Cardiac fibroblast (primary cell): Measurements from ENCODE around the gene RPS27L.
A peak's percentile ranks its signal among the peaks of the same experiment; 100 is the strongest.
"Not testable (repeated sequence)": the region's sequence is repeated elsewhere in the genome, so short reads cannot be mapped to it uniquely, and the experiment has no call there.

ENCODE experiments used
- DNase-seq, 2 donors: peaks; one replicate each; pipeline versions ENCODE4 v3.0.0 to v3.0.0-alpha.2; 2010; ENCODE audit warnings: low read depth in 2 of 2
- H3K4me3 ChIP-seq, 2 donors: replicated peaks in 1 of 2; 1 replicate in 1 of 2; 2 replicates in 1 of 2; pipeline ENCODE4 v1.5.1; 2011; ENCODE audit warnings: low read depth in 2 of 2, low read length in 2 of 2, mild to moderate bottlenecking in 2 of 2, moderate library complexity in 1 of 2
- TF ChIP-seq, protein P1 (sequence below): IDR thresholded peaks from one replicate; pipeline ENCODE4 v1.5.1; 2011; ENCODE audit warnings: low read depth, mild to moderate bottlenecking, low read length, inconsistent platforms

Gene RPS27L

DNA sequence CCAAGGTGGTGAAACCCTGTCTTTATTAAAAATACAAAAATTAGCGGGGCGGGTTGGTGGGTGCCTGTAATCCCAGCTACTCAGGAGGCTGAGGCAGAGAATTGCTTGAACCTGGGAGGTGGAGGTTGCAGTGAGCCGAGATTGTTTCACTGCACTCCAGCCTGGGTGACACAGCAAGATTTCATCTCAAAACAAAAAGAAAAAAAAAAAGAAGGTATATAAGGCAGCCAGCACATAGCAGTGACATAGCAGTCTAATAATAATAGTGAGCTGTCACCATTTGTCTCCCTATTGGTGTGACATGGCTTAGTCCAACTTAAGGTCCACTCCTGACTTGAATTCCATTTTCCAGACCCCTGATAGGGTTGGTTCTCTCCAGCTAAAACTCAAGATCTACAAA, 44.4 kb downstream of the RPS27L start:
- TF ChIP-seq, protein P1, sequence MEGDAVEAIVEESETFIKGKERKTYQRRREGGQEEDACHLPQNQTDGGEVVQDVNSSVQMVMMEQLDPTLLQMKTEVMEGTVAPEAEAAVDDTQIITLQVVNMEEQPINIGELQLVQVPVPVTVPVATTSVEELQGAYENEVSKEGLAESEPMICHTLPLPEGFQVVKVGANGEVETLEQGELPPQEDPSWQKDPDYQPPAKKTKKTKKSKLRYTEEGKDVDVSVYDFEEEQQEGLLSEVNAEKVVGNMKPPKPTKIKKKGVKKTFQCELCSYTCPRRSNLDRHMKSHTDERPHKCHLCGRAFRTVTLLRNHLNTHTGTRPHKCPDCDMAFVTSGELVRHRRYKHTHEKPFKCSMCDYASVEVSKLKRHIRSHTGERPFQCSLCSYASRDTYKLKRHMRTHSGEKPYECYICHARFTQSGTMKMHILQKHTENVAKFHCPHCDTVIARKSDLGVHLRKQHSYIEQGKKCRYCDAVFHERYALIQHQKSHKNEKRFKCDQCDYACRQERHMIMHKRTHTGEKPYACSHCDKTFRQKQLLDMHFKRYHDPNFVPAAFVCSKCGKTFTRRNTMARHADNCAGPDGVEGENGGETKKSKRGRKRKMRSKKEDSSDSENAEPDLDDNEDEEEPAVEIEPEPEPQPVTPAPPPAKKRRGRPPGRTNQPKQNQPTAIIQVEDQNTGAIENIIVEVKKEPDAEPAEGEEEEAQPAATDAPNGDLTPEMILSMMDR = no peak
- H3K4me3 ChIP-seq = no peak overlapping the region
- DNase-seq = peak in 1 of 2 donors; percentile 45

- TF ChIP-seq, protein P1 = no peak
- DNase-seq = no peak
- no peak overlapping the region for H3K4me3 ChIP-seq
Measured at GRCh38 chr15:63111481-63111880, 45.8 kb downstream of the RPS27L start.

GRCh38 chr15:63110428-63111026, 46.8 kb downstream of the RPS27L start:
- TF ChIP-seq, protein P1 = no peak
- H3K4me3 ChIP-seq = no peak overlapping the region
- no peak for DNase-seq

GRCh38 chr15:63109920-63110319, 47.4 kb downstream of the RPS27L start:
- no peak overlapping the region for H3K4me3 ChIP-seq
- DNase-seq = peak in 1 of 2 donors; percentile 45
- TF ChIP-seq, protein P1 = no peak

DNA sequence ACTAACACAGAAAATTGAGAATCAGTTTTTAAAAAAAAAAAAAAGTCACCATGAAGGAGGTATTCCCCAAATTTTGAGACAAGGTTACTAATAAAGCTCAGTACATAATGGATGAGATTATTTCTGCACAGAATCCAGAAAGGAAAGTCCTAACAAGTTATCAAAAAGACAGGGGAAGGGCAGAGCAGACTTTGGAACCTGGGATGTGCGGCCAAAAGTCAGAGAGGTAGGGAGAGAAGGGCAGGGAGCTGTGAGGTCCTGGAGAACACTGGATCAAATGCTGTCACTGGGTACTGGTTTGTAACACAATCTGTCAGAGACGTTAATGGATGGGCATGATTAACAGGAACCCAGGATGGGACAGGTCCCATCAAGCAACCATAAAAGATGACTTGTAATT, 47.8 kb downstream of the RPS27L start:
- DNase-seq = no peak
- TF ChIP-seq, protein P1 = no peak
- H3K4me3 ChIP-seq = no peak overlapping the region

DNA sequence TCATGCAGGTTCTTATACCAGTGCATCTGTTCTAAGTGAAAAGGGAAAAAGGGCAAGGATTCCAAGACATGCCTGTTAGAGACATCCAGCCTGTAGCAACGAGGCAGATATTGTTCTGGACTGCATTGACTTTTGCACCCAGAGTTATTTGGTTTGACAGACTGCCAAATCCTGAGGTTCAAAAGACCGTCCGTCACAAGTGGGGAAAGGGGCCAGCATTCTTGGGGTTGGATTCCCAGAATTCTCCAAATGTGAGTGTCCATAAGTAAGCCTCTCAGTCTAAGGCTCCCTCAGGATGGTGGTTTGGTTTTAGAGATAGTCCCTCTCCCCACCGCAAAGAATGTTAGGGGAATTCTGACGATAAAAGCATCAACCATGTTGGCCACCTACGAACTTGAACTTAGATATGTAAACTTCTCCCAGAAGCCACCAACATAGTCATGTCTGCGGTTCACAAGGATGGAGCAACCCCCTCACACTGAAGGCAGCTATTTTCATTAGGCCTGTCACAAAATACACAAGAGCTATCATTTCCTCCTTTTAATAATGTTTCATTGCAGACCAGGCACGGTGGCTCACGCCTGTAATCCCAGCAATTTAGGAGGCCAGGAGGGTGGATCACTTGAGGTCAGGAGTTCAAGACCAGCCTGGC, 49.3 kb downstream of the RPS27L start:
- H3K4me3 ChIP-seq = no peak overlapping the region
- TF ChIP-seq, protein P1 = no peak
- peak; percentile 100 for DNase-seq

DNA sequence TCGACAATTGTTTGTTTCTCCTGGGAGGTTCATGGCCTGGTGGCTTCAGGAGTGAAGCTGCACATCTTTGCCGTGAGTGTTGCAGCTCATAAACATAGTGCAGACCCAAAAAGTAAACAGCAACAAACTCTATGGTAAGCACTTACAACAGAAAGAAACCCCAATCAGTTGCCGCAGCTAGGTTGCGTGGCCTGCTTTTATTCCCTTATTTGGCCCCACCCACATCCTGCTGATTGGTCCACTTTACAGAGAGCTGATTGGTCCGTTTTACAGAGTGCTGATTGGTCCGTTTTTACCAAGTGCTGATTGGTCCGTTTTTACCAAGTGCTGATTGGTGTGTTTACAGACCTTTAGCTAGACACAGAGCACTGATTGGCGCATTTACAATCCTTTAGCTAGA, 51.9 kb downstream of the RPS27L start:
- not testable (repeated sequence) for DNase-seq, H3K4me3 ChIP-seq
